Measurements from ENCODE around the gene ZSCAN9. TPM values are rescaled to one million over a fixed set of nuclear protein-coding genes. Genes with fewer than 3 reads are reported as not detected.

Gene ZSCAN9
- total RNA-seq (2022), result 13.7 and 13.9 TPM in 2 replicates
- percentile 86 among the genes with signal in this experiment for Bru-seq, nascent RNA
- BruChase-seq, experiment 1, labeled RNA remaining after a 2-hour chase, result percentile 90 among the genes with signal in this experiment
- percentile 76 among the genes with signal in this experiment for BruChase-seq, experiment 2, labeled RNA remaining after a 6-hour chase
- long read RNA-seq, partial matches to known transcripts, result 1 of 5 reads
- long read RNA-seq, other reads (novel, unspliced or antisense), result 2 of 5 reads

DNA sequence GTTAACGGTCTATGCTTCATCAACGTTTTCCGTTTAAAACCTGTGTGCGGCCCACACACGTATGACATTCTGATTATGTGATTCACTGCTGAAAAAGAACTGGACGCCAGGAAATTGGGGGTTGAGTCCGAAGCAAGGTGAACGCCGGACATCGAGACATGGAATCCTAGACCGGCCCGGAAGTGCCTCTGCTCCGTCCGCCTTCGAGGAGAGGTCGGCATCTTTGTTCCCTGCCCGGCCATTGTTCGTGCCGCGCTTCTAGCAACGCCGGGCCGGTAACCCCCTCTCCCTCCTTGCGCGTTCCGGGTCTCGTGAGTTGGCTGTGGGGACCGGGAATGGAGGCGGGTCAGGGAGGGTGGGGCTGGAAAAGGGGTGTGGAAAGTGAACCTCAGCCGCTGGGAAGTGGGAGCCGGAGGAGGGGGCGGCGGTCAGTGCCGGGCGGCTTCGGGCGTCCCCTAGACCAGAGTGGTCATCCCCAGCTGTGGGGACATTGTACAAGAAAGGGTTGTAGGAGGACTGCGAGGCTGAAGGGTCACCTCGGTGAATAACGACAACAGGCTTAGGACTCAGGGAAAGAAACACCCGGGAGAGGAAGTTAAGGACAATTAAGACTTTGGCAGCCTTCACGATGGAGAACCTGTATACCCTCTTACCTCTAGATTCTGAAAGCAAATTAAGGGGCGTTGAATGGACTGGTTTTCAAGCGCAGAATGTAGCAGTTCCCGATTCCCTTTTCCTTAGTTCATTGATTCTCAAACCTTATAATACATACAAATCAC, at the start of gene ZSCAN9:
Gene ZSCAN9 (plus strand): TSS at position 220 of the 779 bp plus-strand sequence. CDS start 1,810 bp downstream, outside the sequence.
- peak within 1 kb of the TSS; percentile 82 for H3K27ac Mint-ChIP-seq (ENCODE audit: unreplicated experiment)
- TF ChIP-seq, protein P1, sequence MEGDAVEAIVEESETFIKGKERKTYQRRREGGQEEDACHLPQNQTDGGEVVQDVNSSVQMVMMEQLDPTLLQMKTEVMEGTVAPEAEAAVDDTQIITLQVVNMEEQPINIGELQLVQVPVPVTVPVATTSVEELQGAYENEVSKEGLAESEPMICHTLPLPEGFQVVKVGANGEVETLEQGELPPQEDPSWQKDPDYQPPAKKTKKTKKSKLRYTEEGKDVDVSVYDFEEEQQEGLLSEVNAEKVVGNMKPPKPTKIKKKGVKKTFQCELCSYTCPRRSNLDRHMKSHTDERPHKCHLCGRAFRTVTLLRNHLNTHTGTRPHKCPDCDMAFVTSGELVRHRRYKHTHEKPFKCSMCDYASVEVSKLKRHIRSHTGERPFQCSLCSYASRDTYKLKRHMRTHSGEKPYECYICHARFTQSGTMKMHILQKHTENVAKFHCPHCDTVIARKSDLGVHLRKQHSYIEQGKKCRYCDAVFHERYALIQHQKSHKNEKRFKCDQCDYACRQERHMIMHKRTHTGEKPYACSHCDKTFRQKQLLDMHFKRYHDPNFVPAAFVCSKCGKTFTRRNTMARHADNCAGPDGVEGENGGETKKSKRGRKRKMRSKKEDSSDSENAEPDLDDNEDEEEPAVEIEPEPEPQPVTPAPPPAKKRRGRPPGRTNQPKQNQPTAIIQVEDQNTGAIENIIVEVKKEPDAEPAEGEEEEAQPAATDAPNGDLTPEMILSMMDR (IDR thresholded peaks at IDR 0.05; ENCODE audit: insufficient read depth in 1 of 2, low read depth in 1 of 2, low read length in 1 of 2, severe bottlenecking in 1 of 2, unreplicated experiment in 1 of 2), result no peak
- intact Hi-C loops (cut with micrococcal nuclease; ENCODE audit: unreplicated experiment), result loop anchor here (1.0 to 2.0 kb wide), 4 partner anchors 27 to 158 kb away; partner anchors contain the start of genes ZKSCAN4 and ZSCAN26
- H3K4me3 Mint-ChIP-seq (ENCODE audit: unreplicated experiment), result peak within 1 kb of the TSS; percentile 96
- POLR2A ChIA-PET, result no interaction called here
- Histone ChIP-seq H3K36me3 (ENCODE audit: control insufficient read depth, insufficient read depth, low read length) (no peaks in the 10 kb centered on the region), H3K4me1 (peaks cover 5% of the 10 kb centered on the region; the same call in 1 of the 2 replicates), H3K4me3 (ENCODE audit: low read depth, low read length) (peak within 1 kb of the TSS; percentile 72), H3K9me3 (no peaks in the 10 kb centered on the region), H3K27me3 (replicated peaks; ENCODE audit: control insufficient read depth, insufficient read depth, low read length) (peaks cover 1% of the 10 kb centered on the region; the same call in 1 of the 2 replicates)
- H3K36me3 Mint-ChIP-seq (ENCODE audit: insufficient read depth, unreplicated experiment), result peaks cover 29% of the 10 kb centered on the region
- peak; percentile 88 to 90 for DNase-seq
- TSS peak; percentile 64 for BruUV-seq (replicated peaks)
- H3K4me1 Mint-ChIP-seq (ENCODE audit: low read depth, unreplicated experiment), result peaks cover 9% of the 10 kb centered on the region
- H3K9me3 Mint-ChIP-seq (ENCODE audit: unreplicated experiment), result no peaks in the 10 kb centered on the region
- no peaks in the 10 kb centered on the region for H3K27me3 Mint-ChIP-seq (ENCODE audit: insufficient read depth, unreplicated experiment)
- CTCF ChIA-PET, result no interaction called here

DNA sequence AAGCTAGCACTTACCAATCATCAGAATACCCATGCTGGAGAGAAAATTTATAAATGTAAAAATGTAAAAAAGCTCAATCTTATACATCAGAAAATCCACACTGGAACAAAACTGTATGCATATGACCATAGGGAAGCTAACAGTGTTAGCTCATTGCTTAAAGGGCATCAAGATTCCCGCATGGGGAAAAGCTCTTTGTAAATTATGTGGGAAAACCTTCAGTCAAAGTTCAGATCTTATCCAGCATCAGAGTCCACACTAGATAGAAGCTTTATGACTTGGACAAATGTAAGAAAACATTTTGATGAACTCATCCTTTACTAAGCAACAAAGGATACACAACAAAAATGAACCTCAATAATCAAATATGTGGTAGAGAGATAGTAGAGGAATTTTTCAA, 48.7 kb upstream of the ZSCAN9 start:
- Mint-ChIP-seq H3K27me3 (ENCODE audit: insufficient read depth, unreplicated experiment) (peaks cover 4% of the 10 kb centered on the region), H3K4me1 (ENCODE audit: low read depth, unreplicated experiment) (no peaks in the 10 kb centered on the region), H3K9me3 (ENCODE audit: unreplicated experiment) (peaks cover 17% of the 10 kb centered on the region), H3K27ac (ENCODE audit: unreplicated experiment) (no peak overlapping the region), H3K4me3 (ENCODE audit: unreplicated experiment) (no peak overlapping the region), H3K36me3 (ENCODE audit: insufficient read depth, unreplicated experiment) (no peaks in the 10 kb centered on the region)
- no TSS peak for BruUV-seq (replicated peaks)
- POLR2A ChIA-PET, result interaction anchor here (0.5 kb wide), 1 partner anchor 943 kb away, joined by 3 read pairs; no protein-coding TSS in a partner anchor
- Histone ChIP-seq H3K4me1 (no peaks in the 10 kb centered on the region), H3K4me3 (ENCODE audit: low read depth, low read length) (no peak overlapping the region), H3K9me3 (no peaks in the 10 kb centered on the region), H3K36me3 (ENCODE audit: control insufficient read depth, insufficient read depth, low read length) (no peaks in the 10 kb centered on the region), H3K27me3 (replicated peaks; ENCODE audit: control insufficient read depth, insufficient read depth, low read length) (no peaks in the 10 kb centered on the region)
- intact Hi-C loops (cut with micrococcal nuclease; ENCODE audit: unreplicated experiment), result no loop called here
- CTCF ChIA-PET, result no interaction called here
- TF ChIP-seq, protein P1 (IDR thresholded peaks at IDR 0.05; ENCODE audit: insufficient read depth in 1 of 2, low read depth in 1 of 2, low read length in 1 of 2, severe bottlenecking in 1 of 2, unreplicated experiment in 1 of 2), result no peak
- no peak for DNase-seq

DNA sequence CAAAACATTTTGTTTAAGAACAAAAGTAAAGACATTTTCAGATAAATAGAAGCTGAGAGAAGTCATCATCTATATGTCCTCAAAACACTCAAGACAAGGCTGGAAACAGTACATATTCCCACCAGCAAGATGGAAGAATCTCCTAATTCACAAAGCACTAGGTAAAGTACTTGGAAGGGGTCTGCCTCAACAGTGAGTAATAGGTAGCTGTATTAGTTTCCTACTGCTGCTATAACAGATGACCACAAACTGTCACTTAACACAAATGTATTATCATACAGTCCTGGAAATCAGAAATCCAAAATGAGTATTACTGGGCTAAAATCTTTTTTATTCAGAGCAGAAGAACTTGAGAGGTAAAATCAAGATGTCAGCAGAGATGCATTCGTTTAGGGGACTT, 42.8 kb upstream of the ZSCAN9 start:
- Histone ChIP-seq H3K9me3 (no peaks in the 10 kb centered on the region), H3K36me3 (ENCODE audit: control insufficient read depth, insufficient read depth, low read length) (no peaks in the 10 kb centered on the region), H3K4me3 (ENCODE audit: low read depth, low read length) (no peak overlapping the region), H3K27me3 (replicated peaks; ENCODE audit: control insufficient read depth, insufficient read depth, low read length) (no peaks in the 10 kb centered on the region), H3K4me1 (no peaks in the 10 kb centered on the region)
- Mint-ChIP-seq H3K9me3 (ENCODE audit: unreplicated experiment) (peaks cover 18% of the 10 kb centered on the region), H3K27ac (ENCODE audit: unreplicated experiment) (no peak overlapping the region), H3K4me3 (ENCODE audit: unreplicated experiment) (no peak overlapping the region), H3K27me3 (ENCODE audit: insufficient read depth, unreplicated experiment) (peaks cover 6% of the 10 kb centered on the region), H3K36me3 (ENCODE audit: insufficient read depth, unreplicated experiment) (no peaks in the 10 kb centered on the region), H3K4me1 (ENCODE audit: low read depth, unreplicated experiment) (no peaks in the 10 kb centered on the region)
- no TSS peak for BruUV-seq (replicated peaks)
- DNase-seq, result no peak
- intact Hi-C loops (cut with micrococcal nuclease; ENCODE audit: unreplicated experiment), result no loop called here
- TF ChIP-seq, protein P1 (IDR thresholded peaks at IDR 0.05; ENCODE audit: insufficient read depth in 1 of 2, low read depth in 1 of 2, low read length in 1 of 2, severe bottlenecking in 1 of 2, unreplicated experiment in 1 of 2), result no peak
- ChIA-PET CTCF (interaction anchor here (0.5 kb wide), 1 partner anchor 46 kb away, joined by 4 read pairs; no protein-coding TSS in a partner anchor), POLR2A (no interaction called here)

All from Caco-2 (cell line).